ENCODE data around the gene CMSS1. TPM values are rescaled to one million over a fixed set of nuclear protein-coding genes. Genes with fewer than 3 reads are reported as not detected.

CMSS1 gene
- total RNA-seq, 1 experiment from 2014 or later = 48.9 TPM

GRCh38 chr3:100073049-100073713 lies 255.5 kb downstream of the CMSS1 start:
- no peaks in the 10 kb centered on the region for H3K9me3 ChIP-seq
- no peaks in the 10 kb centered on the region; the same call in 1 of the 2 replicates for H3K36me3 ChIP-seq
- no peaks in the 10 kb centered on the region for H3K27me3 ChIP-seq
- no peak for DNase-seq
- no peak overlapping the region for H3K4me3 ChIP-seq

GRCh38 chr3:100073714-100074307 lies 256.1 kb downstream of the CMSS1 start:
- Histone ChIP-seq H3K27me3 (no peaks in the 10 kb centered on the region), H3K4me3 (no peak overlapping the region), H3K36me3 (no peaks in the 10 kb centered on the region; the same call in 1 of the 2 replicates), H3K9me3 (no peaks in the 10 kb centered on the region)
- DNase-seq = no peak

- Histone ChIP-seq H3K4me3 (no peak overlapping the region), H3K36me3 (no peaks in the 10 kb centered on the region; the same call in 1 of the 2 replicates), H3K9me3 (no peaks in the 10 kb centered on the region), H3K27me3 (no peaks in the 10 kb centered on the region)
- no peak for DNase-seq
Observed at GRCh38 chr3:100075196-100075595, 257.5 kb downstream of the CMSS1 start.

GRCh38 chr3:100075851-100076730 lies 258.4 kb downstream of the CMSS1 start:
- Histone ChIP-seq H3K27me3 (no peaks in the 10 kb centered on the region), H3K9me3 (no peaks in the 10 kb centered on the region), H3K36me3 (no peaks in the 10 kb centered on the region; the same call in 1 of the 2 replicates), H3K4me3 (no peak overlapping the region)
- no peak for DNase-seq

- Histone ChIP-seq H3K4me3 (no peak overlapping the region), H3K9me3 (no peaks in the 10 kb centered on the region), H3K27me3 (no peaks in the 10 kb centered on the region), H3K36me3 (no peaks in the 10 kb centered on the region; the same call in 1 of the 2 replicates)
- DNase-seq = no peak
Observed at GRCh38 chr3:100076731-100077529, 259.3 kb downstream of the CMSS1 start.

- DNase-seq = no peak
- H3K36me3 ChIP-seq = no peaks in the 10 kb centered on the region; the same call in none of the 2 replicates
- no peak overlapping the region for H3K4me3 ChIP-seq
- no peaks in the 10 kb centered on the region for H3K9me3 ChIP-seq
- H3K27me3 ChIP-seq = no peaks in the 10 kb centered on the region
Observed at GRCh38 chr3:100079328-100079727, 261.7 kb downstream of the CMSS1 start.

DNA sequence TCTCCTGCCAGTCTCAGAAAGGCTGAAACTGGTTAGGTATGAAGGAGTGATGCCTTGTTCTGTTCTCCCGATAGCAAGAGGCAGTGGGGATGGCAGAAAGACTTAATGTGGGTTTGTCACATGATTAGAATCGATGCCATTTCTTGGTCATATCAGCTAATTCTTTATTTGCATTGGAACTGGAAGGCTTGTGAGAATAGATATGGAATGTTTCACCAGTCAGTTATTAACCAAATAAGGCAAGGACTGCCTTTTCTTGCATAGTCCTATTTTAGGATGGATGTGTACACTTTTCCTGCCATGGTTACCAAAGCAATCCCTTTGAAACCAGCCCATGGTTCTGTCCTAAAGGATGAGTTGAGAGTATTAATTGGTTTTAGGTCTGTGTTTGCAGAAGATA lies 262.9 kb downstream of the CMSS1 start:
- H3K36me3 ChIP-seq = no peaks in the 10 kb centered on the region; the same call in 1 of the 2 replicates
- H3K9me3 ChIP-seq = no peaks in the 10 kb centered on the region
- H3K27me3 ChIP-seq = no peaks in the 10 kb centered on the region
- H3K4me3 ChIP-seq = no peak overlapping the region
- DNase-seq = no peak

GRCh38 chr3:100081311-100081710 lies 263.6 kb downstream of the CMSS1 start:
- Histone ChIP-seq H3K4me3 (no peak overlapping the region), H3K27me3 (no peaks in the 10 kb centered on the region), H3K9me3 (no peaks in the 10 kb centered on the region), H3K36me3 (no peaks in the 10 kb centered on the region; the same call in 1 of the 2 replicates)
- DNase-seq = no peak

DNA sequence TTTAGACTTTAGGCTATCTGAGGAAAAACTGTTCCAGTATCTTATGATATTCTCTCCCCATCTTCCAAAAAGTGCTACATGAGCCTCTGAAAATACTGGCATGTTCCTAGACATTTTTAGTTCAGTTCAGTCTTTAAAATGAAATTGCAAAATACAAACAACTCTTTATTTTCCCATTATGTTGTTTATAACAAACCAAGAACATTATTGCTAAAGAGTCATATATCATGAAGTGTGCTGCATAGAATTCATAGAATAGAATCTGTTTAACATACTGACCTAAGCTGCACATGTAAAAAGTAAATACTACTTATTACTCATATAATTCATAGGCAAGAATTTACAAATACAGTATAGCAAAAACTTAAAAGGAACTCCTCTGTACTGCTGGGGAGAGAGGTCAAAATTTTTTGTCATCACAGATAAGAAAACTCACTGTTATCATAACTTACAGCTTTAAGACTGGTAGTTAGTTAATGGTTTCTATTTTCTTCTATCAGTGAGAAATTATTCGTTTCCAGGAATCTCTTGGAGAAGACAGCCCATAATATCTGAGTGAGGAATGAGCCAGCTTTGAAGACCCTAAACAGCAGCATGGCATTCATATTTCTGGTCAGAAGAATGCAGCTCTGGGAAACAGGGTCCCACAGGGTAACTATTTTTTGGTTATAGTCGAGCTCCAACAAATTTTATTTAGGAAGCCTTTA lies 264.5 kb downstream of the CMSS1 start:
- no peaks in the 10 kb centered on the region for H3K9me3 ChIP-seq
- no peak overlapping the region for H3K4me3 ChIP-seq
- no peak for DNase-seq
- H3K36me3 ChIP-seq = no peaks in the 10 kb centered on the region; the same call in 1 of the 2 replicates
- no peaks in the 10 kb centered on the region for H3K27me3 ChIP-seq

DNA sequence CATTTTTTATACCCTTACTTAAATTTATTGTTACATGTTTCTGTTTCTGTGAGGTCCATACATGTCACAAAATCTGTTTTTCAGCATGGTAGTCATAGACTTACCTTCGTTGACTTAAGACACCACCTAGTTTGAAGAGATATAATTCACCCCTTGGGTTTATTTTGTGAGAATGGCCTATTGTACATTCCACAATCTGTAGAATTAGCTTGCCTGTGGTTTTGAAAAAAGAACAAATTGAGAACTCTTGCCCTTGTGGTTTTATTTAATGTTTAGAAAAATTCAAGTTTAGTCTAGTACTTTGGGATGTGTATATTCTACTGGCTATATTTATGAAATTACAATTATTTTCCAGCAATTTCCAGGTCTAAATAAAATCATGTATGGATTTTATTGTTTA lies 265.1 kb downstream of the CMSS1 start:
- no peak for DNase-seq
- Histone ChIP-seq H3K4me3 (no peak overlapping the region), H3K9me3 (no peaks in the 10 kb centered on the region), H3K27me3 (no peaks in the 10 kb centered on the region), H3K36me3 (no peaks in the 10 kb centered on the region; the same call in 1 of the 2 replicates)

GRCh38 chr3:100083209-100083608 lies 265.5 kb downstream of the CMSS1 start:
- Histone ChIP-seq H3K4me3 (no peak overlapping the region), H3K27me3 (no peaks in the 10 kb centered on the region), H3K9me3 (no peaks in the 10 kb centered on the region), H3K36me3 (no peaks in the 10 kb centered on the region; the same call in 1 of the 2 replicates)
- DNase-seq = no peak

DNA sequence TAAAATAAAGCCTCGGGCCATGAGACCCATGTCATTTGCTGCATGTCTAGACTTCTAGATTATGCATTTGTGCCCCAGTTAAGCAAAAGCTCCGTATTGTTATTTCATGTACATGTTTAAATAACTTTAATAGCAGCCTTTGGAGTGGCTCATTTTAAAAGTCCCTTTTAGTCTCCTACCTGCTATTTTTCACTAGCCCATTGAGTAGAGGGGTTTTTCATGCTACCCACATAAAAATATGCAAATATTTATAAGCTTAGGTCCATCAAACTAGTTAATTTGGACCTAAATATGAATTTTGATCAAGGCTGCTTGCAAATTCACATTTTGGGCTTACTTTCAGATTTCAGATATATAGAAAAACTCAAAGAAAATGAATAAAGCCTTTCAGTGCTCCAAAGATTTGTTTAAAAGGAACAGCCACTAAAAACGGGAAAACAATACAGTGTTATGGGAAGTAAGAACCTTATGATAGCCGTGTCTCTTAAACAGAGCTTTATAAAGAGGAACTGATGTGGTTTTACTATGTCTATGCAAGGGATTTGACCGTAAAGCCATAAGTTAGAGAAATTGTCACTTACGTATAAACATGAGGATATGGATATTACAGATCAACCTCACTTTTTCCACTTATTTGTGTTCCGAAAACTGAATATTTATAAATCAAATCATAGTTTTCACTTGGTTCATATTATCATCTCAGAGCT lies 266.6 kb downstream of the CMSS1 start:
- no peak for DNase-seq
- Histone ChIP-seq H3K36me3 (no peaks in the 10 kb centered on the region; the same call in 1 of the 2 replicates), H3K4me3 (no peak overlapping the region), H3K9me3 (no peaks in the 10 kb centered on the region), H3K27me3 (no peaks in the 10 kb centered on the region)

DNA sequence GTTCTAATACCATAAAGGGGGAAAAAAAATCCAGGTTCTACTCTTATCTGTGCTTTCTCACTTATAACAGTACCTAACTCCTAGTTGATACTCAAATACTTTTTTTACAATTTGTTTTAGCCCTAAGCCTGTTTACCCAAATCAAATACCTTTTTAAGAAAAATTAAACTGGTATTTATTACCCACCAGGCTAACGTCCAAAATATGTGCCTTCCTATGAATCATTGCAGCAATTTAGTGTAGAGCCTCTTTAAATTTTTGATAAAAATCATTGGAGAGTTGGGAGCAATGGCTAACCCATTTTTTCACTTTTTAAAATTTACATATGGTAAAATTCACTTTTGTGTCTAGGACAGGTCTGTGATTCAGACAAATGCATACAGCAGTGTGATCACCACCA lies 268.7 kb downstream of the CMSS1 start:
- Histone ChIP-seq H3K4me3 (no peak overlapping the region), H3K36me3 (no peaks in the 10 kb centered on the region; the same call in 1 of the 2 replicates), H3K27me3 (no peaks in the 10 kb centered on the region), H3K9me3 (no peaks in the 10 kb centered on the region)
- no peak for DNase-seq

GRCh38 chr3:100087198-100087597 lies 269.5 kb downstream of the CMSS1 start:
- H3K9me3 ChIP-seq = no peaks in the 10 kb centered on the region

DNA sequence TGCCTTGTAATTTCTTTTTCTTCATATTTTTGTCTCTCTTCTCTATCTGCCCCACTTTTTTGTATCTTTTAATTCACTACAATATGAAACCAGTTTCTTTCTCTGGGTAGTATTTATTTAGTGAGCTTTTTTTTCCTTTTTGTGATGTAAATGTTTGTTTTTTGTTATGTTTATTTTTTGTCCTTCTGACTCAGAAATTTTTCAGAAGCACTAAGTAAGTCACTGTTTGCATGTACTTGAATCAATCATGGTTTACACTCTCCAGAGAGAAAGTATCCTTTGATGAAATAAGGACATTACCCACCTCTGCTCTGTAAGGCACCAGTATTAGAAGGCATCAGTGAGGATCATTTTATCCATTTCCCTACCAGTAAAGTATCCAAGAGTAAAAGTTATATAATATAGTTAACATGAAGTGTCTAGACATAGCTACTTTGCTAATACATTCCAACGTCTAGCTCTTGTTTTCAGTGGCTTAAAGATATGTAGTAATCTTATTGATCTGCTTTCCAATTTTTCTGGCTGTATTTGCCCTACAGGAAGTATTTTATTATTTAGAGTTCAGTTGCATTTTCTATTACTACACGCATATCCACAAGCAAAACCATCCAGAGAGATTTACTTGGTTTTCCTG lies 271.2 kb downstream of the CMSS1 start:
- Histone ChIP-seq H3K27me3 (no peaks in the 10 kb centered on the region), H3K4me3 (no peak overlapping the region), H3K36me3 (no peaks in the 10 kb centered on the region), H3K9me3 (no peaks in the 10 kb centered on the region)
- no peak for DNase-seq

More at GRCh38 chr3:100087198-100087597, 269.5 kb downstream of the CMSS1 start:
- peak; percentile 14 for DNase-seq
- Histone ChIP-seq H3K36me3 (no peaks in the 10 kb centered on the region; the same call in 1 of the 2 replicates), H3K27me3 (no peaks in the 10 kb centered on the region), H3K4me3 (no peak overlapping the region)

All from MG63 (cell line).